ENCODE results near the gene TRAM2.

Gene TRAM2

DNA sequence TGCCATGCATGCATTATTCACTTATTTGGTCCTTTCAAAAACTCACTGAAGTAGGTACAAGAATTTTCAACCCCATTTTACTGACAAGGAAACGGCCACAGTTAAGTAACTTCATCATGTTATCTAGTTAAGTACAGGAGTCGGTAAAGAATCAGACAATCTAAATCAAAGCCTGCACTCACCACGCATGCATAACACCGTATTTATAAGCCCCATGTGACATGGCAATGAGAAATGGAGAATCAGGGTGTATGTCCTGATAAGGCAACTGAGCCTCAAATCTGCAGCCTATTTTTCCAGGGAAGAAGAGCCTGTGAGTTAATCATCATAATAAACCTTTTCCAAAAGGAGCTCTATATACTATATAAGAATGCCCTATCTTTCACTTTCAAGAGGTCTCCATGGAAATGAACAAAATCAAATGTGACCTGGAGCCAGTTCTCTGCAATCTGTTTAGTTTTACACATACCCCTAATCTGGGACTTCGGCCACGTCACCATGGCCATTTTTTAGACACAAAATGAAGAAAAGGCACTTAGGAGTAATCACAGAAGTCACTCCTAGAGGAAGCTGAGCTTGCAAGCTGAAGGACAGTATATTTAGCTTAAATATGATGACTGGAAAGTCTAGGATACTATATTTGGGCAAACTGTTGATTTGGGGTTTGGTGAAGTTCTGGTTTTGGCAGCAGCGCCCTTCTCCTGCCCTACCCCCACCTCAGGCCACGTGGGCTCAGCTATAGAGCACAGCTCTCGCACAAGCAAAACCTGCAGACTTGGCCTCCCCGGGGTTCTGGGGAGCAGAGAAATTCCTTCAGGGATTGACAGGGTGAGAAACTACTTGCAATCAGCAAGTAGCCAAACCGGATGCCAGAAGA is 19.2 kb downstream of the TRAM2 start:
- TF ChIP-seq TAF1 (IDR thresholded peaks at IDR 0.05; ENCODE audit: low read depth) (no peak), FOXM1 (IDR thresholded peaks at IDR 0.05; ENCODE audit: borderline replicate concordance, low read depth) (no peak), RAD21 (IDR thresholded peaks at IDR 0.05; ENCODE audit: low read depth) (no peak), EGR1 (IDR thresholded peaks at IDR 0.05) (no peak), ZBTB7A (IDR thresholded peaks at IDR 0.05; ENCODE audit: low read depth) (no peak), CREB1 (IDR thresholded peaks at IDR 0.05; ENCODE audit: low read depth) (no peak), TCF12 (IDR thresholded peaks at IDR 0.05; ENCODE audit: low read depth) (no peak), NFIC (IDR thresholded peaks at IDR 0.05) (no peak), YY1 (IDR thresholded peaks at IDR 0.05; ENCODE audit: low read depth) (no peak)
- TF ChIP-seq, protein P1, sequence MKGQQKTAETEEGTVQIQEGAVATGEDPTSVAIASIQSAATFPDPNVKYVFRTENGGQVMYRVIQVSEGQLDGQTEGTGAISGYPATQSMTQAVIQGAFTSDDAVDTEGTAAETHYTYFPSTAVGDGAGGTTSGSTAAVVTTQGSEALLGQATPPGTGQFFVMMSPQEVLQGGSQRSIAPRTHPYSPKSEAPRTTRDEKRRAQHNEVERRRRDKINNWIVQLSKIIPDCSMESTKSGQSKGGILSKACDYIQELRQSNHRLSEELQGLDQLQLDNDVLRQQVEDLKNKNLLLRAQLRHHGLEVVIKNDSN (IDR thresholded peaks at IDR 0.05): no peak
- TF ChIP-seq, protein P2, sequence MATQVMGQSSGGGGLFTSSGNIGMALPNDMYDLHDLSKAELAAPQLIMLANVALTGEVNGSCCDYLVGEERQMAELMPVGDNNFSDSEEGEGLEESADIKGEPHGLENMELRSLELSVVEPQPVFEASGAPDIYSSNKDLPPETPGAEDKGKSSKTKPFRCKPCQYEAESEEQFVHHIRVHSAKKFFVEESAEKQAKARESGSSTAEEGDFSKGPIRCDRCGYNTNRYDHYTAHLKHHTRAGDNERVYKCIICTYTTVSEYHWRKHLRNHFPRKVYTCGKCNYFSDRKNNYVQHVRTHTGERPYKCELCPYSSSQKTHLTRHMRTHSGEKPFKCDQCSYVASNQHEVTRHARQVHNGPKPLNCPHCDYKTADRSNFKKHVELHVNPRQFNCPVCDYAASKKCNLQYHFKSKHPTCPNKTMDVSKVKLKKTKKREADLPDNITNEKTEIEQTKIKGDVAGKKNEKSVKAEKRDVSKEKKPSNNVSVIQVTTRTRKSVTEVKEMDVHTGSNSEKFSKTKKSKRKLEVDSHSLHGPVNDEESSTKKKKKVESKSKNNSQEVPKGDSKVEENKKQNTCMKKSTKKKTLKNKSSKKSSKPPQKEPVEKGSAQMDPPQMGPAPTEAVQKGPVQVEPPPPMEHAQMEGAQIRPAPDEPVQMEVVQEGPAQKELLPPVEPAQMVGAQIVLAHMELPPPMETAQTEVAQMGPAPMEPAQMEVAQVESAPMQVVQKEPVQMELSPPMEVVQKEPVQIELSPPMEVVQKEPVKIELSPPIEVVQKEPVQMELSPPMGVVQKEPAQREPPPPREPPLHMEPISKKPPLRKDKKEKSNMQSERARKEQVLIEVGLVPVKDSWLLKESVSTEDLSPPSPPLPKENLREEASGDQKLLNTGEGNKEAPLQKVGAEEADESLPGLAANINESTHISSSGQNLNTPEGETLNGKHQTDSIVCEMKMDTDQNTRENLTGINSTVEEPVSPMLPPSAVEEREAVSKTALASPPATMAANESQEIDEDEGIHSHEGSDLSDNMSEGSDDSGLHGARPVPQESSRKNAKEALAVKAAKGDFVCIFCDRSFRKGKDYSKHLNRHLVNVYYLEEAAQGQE (IDR thresholded peaks at IDR 0.05; ENCODE audit: low read depth): no peak
- TF ChIP-seq, protein P3, sequence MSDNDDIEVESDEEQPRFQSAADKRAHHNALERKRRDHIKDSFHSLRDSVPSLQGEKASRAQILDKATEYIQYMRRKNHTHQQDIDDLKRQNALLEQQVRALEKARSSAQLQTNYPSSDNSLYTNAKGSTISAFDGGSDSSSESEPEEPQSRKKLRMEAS (IDR thresholded peaks at IDR 0.05): no peak

DNA sequence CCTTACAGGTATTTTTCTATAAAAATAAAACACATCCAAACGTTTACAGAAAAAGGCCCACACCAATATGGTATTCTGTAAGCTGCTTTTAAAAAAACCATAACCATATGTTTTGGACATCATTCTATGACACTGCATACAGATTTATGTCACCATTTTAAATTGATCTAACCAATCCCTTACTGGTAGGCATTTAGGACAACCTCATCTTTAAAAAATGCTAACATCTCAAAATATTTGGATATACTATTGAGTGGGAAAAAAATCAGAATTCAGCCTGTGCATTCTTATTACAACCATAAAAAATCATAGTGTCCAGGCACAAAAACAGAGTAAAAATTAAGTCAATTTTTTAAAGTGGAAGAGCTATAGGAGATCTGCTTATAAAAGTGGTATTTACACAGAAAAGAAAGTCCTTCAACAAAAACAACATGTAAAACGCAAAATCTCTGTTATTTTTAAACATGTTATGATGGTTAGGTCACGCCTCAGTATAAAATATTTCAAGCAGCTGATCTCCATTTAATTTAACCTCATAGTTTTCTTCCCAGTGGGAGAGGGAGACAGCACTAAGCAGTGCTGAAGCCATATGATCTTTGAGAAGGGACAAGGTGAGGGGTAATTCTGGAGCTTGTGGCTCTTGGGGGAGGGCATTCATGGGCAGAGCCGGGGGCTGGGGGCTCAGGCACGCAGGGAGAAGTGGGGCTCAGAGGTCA is 21.2 kb downstream of the TRAM2 start:
- TF ChIP-seq FOXM1 (IDR thresholded peaks at IDR 0.05; ENCODE audit: borderline replicate concordance, low read depth): no peak

DNA sequence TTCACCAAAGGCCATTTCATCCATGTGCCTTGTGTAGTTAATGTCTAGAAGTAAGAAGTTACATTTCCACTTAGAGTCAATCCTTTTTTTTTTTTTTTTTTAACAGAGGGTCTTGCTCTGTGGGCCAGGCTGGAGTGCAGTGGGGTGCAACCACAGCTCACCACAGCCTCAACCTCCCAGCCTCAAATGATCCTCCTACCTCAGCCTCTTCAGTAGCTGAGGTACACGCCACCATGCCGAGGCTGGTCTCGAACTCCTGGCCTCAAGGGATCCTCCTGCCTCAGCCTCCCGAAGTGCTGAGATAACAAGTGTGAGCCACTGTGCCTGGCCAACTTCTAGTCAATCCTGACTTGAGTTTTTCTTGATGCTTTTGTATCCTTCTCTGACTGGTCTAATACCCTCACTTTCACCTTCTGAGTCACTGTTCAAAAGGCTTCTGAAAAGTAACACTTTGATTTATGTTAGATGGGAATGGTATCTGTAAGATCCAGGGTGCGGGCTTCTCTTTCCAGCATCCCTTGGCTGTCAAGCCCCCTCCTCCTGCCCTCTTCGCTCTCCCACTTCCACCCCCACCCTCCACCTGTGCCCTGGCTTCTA is 22.1 kb downstream of the TRAM2 start:
- TF ChIP-seq YY1 (IDR thresholded peaks at IDR 0.05; ENCODE audit: low read depth) (no peak), CREB1 (IDR thresholded peaks at IDR 0.05; ENCODE audit: low read depth) (no peak), NFIC (IDR thresholded peaks at IDR 0.05) (no peak), CEBPB (IDR thresholded peaks at IDR 0.05) (no peak), FOXM1 (IDR thresholded peaks at IDR 0.05; ENCODE audit: borderline replicate concordance, low read depth) (no peak), TCF12 (IDR thresholded peaks at IDR 0.05; ENCODE audit: low read depth) (no peak), TAF1 (IDR thresholded peaks at IDR 0.05; ENCODE audit: low read depth) (no peak), TEAD4 (IDR thresholded peaks at IDR 0.05) (no peak), EP300 (IDR thresholded peaks at IDR 0.05; ENCODE audit: borderline replicate concordance) (no peak), EGR1 (IDR thresholded peaks at IDR 0.05) (no peak), ZBTB7A (IDR thresholded peaks at IDR 0.05; ENCODE audit: low read depth) (no peak), RAD21 (IDR thresholded peaks at IDR 0.05; ENCODE audit: low read depth) (no peak)
- TF ChIP-seq, protein P2 (IDR thresholded peaks at IDR 0.05; ENCODE audit: low read depth): no peak
- TF ChIP-seq, protein P3 (IDR thresholded peaks at IDR 0.05): no peak
- TF ChIP-seq, protein P1 (IDR thresholded peaks at IDR 0.05): no peak

DNA sequence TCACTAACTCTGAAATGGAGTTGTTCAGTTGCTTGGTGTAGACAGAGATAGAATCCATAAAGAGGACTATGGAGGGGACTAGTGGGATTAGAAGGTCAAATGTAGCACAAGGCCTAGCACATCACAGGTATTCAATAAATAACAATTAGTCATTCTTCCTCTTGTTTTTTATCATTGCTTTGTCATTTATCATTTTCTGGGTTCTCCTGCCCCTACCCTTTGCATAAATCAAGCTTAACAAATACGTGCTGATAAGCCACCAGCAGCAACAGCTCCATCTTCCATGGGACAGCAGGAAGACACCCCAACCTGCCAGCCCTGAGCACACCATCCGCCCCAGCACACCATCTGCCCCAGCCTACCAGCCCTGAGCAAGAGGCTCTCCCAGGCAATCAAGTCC is 23.1 kb downstream of the TRAM2 start:
- TF ChIP-seq, protein P1 (IDR thresholded peaks at IDR 0.05): no peak
- TF ChIP-seq TAF1 (IDR thresholded peaks at IDR 0.05; ENCODE audit: low read depth) (no peak), FOXM1 (IDR thresholded peaks at IDR 0.05; ENCODE audit: borderline replicate concordance, low read depth) (no peak), EGR1 (IDR thresholded peaks at IDR 0.05) (no peak), TCF12 (IDR thresholded peaks at IDR 0.05; ENCODE audit: low read depth) (no peak), RAD21 (IDR thresholded peaks at IDR 0.05; ENCODE audit: low read depth) (no peak), CEBPB (IDR thresholded peaks at IDR 0.05) (no peak), TEAD4 (IDR thresholded peaks at IDR 0.05) (no peak), YY1 (IDR thresholded peaks at IDR 0.05; ENCODE audit: low read depth) (no peak), EP300 (IDR thresholded peaks at IDR 0.05; ENCODE audit: borderline replicate concordance) (no peak), CREB1 (IDR thresholded peaks at IDR 0.05; ENCODE audit: low read depth) (no peak), ZBTB7A (IDR thresholded peaks at IDR 0.05; ENCODE audit: low read depth) (no peak), NFIC (IDR thresholded peaks at IDR 0.05) (no peak)
- TF ChIP-seq, protein P3 (IDR thresholded peaks at IDR 0.05): no peak
- TF ChIP-seq, protein P2 (IDR thresholded peaks at IDR 0.05; ENCODE audit: low read depth): no peak

All from Ishikawa (cell line).